Hematopoietic multipotent progenitor cell (in vitro differentiated cells): ENCODE data around the gene GNAL. TPM values are rescaled to one million over a fixed set of nuclear protein-coding genes. Genes with fewer than 3 reads are reported as not detected.
"Not testable (repeated sequence)": the region's sequence is repeated elsewhere in the genome, so short reads cannot be mapped to it uniquely, and the experiment has no call there.

Source experiments
- DNase-seq, 3 donors: peaks; one replicate each; pipeline ENCODE4 v3.0.0-alpha.2; 2011 to 2015; ENCODE audit warnings: low read depth in 2 of 3, low spot score in 2 of 3
- total RNA-seq: library from RNA; depleted of rRNA; stranded (reverse); fragments of >200 nt; gene quantifications from one replicate; pipeline ENCODE4 v1.2.3, GENCODE V29; 2012

GNAL gene
- total RNA-seq, 1 donor, result 0.27 TPM

DNA sequence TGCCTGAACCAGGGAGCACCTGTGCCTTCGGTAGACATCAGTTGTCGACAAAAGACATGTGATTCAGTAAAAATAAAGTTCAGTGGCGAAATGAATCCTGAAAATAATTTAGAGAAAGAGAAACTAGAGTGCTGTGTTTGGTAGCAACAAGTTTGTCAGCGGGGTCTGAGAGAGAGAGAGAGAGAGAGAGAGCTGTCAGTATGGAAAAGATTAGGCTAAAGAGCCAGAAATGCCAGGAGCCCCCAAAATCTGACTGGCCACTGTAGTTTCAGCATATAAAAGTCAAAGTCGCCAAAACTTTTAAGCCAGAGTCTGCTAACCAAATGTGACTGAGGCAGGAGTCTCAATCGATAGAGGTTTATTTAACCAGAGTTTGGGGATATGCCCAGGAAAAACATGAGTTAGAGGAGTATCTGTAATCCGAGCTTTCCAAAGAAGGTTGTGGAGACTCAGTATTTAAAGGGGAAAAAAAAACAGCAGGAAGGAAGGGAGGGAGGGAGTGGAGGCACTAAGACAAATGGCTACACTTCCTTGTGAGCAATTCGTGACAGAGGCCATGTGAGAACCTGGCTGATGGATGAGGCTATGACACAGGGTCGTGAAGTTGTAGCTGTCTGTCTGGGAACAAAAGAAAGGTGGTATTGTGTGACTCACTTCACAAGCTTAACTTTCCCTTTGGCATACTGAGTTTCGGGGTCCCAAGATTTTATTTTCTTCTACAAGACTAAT lies 20.5 kb upstream of the GNAL start:
- no peak for DNase-seq

DNA sequence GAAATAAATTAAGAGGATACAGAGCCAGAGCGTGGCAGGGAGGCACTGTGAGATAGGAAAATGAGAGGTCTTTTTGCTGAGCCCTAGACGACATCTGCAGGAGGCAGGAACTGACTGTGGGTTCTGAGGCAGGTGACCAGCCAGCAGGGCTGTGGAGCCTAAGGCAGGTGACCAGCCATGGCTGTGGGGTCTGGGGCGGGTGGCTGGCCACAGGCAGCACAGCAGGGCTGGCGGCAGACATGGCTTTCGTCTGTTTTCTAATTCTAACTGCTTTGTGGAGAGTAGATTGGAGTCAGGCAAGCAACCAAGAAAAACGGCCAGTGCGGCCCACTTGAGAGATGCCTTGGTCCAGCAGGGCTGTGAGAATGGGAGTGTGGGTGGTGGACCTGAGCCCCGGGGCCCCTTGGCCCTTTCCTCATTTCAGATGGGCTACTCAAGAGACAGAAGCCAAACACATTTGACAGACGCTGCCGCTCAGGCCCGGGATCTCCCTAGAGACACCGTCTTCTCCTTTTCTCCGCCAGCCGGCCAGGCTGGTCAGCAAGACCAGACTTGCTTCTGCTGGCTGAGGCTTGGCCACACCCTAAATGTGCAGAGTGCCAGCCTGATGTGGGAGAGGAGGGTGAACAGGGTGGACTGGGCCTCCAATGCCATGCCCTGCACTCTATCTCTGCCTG lies 19.7 kb upstream of the GNAL start:
- no peak for DNase-seq

GRCh38 chr18:11669948-11670275 lies 19.2 kb upstream of the GNAL start:
- no peak for DNase-seq

GRCh38 chr18:11671156-11671555 lies 17.9 kb upstream of the GNAL start:
- no peak for DNase-seq

GRCh38 chr18:11672198-11672597 lies 16.9 kb upstream of the GNAL start:
- DNase-seq, result no peak

GRCh38 chr18:11672846-11673454 lies 16.1 kb upstream of the GNAL start:
- DNase-seq, result no peak

GRCh38 chr18:11673560-11673959 lies 15.5 kb upstream of the GNAL start:
- no peak for DNase-seq

GRCh38 chr18:11674119-11674518 lies 14.9 kb upstream of the GNAL start:
- DNase-seq, result no peak

DNA sequence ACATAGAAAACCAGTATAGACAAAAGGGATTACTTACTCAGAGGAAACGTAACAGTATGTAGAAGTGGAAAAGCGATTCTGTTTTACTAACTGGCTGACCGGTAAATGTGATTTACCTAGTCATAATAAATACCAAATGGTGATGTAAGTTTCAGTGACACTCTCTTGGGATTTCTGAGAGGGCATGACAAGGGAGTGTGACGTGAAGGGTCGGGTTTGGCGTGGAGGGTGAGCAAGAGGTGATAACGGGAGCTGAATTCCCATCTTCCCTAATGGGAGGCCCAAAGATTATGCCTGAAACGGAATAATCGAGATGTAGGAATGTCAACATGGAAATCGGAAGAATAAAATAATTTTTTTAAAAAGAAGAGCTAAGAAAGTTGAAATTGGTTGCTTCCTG lies 12.7 kb upstream of the GNAL start:
- DNase-seq, result no peak

DNA sequence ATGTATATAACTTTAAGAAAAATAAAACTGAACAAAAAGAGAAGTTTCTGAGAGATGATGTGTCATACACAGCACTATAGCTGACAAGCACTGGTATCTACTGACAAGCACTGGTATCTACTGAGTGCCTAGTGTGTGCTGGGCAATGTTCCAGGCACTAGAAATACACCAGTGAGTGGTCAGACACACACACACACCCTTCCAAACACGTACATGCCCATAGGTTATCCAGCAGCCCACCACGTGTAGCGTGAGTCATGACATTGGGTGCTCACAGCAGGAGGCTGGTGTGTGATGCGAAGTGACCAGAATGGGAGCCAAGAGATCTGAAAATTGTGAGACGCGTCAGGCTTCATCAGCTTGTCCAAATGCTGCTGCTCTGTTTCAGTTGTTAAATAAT lies 12.2 kb upstream of the GNAL start:
- no peak for DNase-seq

DNA sequence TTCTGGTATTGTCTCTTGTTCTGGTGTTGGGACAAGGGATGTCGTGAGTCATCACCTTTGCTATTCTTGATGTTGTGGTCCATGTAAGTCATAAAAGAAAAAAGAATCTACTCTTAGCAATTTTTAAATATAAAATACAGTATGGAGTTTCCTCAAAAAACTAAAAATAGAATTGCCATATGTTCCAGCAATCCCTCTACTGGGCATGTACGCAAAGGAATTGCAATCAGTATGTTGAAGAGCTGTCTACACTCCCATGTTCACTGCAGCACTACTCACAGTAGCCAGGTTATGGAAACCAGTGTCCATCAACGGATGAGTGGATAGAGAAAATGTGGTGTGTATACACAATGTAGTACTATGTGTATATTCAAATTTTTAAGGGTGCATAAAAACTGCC lies 10.9 kb upstream of the GNAL start:
- no peak for DNase-seq

- peak in 2 of 3 donors; percentile 24 to 58 for DNase-seq
These were observed 853 bp downstream of the GNAL start for GRCh38 chr18:11689669-11690565.

GRCh38 chr18:11690660-11691059 lies 1.6 kb downstream of the GNAL start:
- DNase-seq, result not testable (repeated sequence)

GRCh38 chr18:11695736-11696135 lies 6.7 kb downstream of the GNAL start:
- DNase-seq, result no peak

DNA sequence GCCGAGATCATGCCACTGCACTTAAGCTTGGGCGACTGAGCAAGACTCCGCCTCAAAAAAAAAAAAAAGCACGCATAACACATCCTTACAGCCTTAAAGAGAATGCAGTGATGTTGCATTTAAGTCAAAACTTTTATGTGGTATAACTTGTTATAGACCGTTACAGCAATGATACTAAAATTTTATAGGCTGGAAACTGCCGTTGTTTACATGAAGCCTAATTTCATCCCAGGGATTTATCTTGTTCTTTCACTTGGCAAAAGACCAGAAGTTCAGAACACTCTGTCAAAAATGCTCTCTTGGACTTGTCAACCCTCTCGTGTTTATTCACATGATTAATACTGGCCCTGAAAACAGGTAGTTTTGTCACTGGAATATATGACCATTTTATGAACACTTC lies 7.4 kb downstream of the GNAL start:
- no peak for DNase-seq

DNA sequence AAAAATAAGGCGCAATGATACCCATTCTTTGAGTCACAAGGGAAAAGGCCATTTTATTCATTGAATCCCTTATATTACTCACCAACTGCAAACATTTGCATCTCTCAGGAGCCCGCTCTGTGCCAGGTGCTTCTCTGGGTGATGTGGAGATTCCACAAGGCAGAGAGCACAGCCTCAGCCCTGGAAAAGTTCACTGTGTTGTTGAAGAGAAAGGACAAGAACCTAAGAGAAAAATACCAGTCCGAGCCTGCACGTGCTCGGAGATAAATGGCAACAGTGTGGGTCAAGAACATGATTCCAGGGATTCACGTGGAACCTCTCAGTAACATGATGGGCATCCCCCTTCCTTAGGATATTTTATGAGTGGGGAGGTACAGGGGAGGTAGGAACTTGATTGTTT lies 11.8 kb downstream of the GNAL start:
- DNase-seq, result no peak

DNA sequence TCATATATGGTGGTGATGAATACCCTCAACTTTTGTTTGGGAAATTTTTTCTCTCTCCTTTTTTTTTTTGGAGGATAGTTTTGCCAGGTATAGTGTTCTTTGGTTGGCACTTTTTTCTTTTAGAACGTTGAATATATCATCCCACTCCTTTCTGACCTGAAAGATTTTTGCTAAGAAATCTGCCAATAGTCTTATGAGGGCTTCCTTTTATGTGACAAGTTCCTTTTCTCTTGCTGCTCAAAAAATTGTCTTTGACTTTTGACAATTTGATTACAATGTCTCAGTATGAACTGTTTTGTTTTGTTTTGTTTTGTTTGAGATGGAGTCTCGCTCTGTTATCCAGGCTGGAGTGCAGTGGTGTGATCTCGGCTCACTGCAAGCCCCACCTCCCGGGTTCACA lies 21.5 kb downstream of the GNAL start:
- DNase-seq, result no peak

- DNase-seq, result no peak
These were observed 24.7 kb downstream of the GNAL start for GRCh38 chr18:11713756-11714155.

DNA sequence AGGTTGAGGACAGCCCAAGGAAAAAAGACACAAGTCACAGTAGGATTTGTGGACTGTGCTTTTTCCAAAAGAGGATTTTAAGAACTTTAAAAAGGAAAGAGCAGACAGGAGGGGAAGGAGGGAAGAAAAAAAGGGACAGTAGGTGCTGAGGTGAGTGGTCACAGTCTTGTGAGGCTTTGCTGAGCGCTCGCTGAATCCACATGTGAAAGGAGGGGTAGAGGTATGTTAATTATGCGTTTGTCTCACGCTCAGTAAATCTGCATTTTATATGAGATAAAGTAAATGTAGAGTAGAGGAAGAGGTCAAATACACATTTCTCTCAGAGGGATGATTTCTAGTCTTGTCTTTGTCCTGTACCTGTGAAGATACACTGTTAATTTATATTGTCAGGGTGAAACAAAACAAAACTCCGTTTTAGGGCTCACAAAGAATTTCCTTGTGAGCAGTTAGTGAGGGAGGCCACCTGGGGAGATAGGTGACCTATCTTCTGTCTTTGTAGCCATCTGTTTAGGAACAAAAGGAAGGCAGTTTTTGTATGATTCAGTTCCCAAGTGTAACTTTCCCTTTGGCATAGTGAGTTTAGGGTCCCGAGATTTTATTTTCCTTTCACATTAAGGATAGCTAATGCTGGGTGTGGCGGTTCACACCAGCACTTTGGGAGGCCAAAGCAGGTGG lies 25.3 kb downstream of the GNAL start:
- no peak for DNase-seq

DNA sequence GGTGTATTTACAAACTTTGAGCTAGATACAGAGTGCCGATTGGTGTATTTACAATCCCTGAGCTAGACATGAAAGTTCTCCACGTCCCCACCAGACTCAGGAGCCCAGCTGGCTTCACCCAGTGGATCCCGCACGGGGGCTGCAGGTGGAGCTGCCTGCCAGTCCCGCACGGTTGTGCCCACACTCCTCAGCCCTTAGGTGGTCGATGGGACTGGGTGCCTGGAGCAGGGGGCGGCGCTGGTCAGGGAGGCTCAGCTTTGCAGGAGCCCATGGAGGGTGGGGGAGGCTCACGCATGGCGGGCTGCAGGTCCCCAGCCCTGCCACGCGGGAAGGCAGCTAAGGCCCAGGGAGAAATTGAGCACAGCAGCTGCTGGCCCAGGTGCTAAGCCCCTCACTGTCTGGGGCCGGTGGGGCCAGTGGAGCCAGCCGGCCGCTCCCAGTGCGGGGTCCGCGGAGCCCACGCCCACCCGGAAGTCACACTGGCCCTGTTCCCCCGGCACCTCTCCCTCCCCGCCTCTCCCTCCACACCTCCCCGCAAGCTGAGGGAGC lies 27.8 kb downstream of the GNAL start:
- not testable (repeated sequence) for DNase-seq
